Mucosa of stomach (tissue), 1 donor: Measurements from ENCODE around the gene OR10H3.

Source experiments
- H3K27me3 ChIP-seq: one replicate; pipeline ENCODE4 v1.7.0; 2013; ENCODE audit warnings: mild to moderate bottlenecking, low read length; ENCODE audit not compliant: control insufficient read depth, insufficient read depth
- H3K36me3 ChIP-seq: one replicate; pipeline ENCODE4 v1.7.0; 2013; ENCODE audit warnings: low read length; ENCODE audit not compliant: control insufficient read depth, insufficient read depth
- H3K4me1 ChIP-seq: one replicate; pipeline ENCODE4 v1.7.0; 2013; ENCODE audit warnings: mild to moderate bottlenecking, low read length; ENCODE audit not compliant: control insufficient read depth, insufficient read depth
- H3K4me3 ChIP-seq: one replicate; pipeline ENCODE4 v1.7.0; 2013; ENCODE audit warnings: low read length
- H3K9ac ChIP-seq: one replicate; pipeline ENCODE4 v1.7.0; 2013; ENCODE audit warnings: mild to moderate bottlenecking, low read length, moderate library complexity
- H3K9me3 ChIP-seq: one replicate; pipeline ENCODE4 v1.7.0; 2013; ENCODE audit warnings: mild to moderate bottlenecking, low read length, moderate library complexity; ENCODE audit not compliant: control insufficient read depth
- donor health status: Pancreatic carcinoma.

The OR10H3 gene, protein sequence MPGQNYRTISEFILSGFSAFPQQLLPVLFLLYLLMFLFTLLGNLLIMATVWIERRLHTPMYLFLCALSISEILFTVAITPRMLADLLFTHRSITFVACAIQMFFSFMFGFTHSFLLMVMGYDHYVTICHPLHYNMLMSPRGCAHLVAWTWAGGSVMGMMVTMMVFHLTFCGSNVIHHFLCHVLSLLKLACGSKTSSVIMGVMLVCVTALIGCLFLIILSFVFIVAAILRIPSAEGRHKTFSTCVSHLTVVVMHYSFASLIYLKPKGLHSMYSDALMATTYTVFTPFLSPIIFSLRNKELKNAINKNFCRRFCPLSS

DNA sequence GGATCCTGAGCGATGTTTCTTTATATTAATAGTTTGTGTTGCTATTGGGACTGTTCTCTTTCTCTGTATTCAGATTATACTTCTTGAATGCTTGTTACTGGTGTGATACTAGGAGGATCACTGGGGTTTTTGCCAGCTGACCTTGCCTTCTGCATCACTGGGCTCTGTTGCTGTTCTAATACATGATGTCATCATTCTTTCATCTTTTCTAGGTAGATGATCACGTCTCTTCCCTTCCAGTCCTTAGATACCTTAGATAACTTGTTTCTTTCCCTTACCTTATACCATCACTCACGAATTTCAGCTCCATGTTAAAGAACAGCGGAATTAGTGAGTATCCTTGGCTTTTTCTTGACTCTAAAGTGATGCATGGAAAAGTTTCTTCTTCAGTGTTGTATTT lies at the start of gene OR10H3:
Gene OR10H3 (plus strand): TSS at position 264 of the 400 bp plus-strand sequence. CDS start 3,408 bp downstream, outside the sequence.
- Histone ChIP-seq H3K27me3 (no peaks in the 10 kb centered on the region), H3K9ac (no peak within 1 kb of the TSS), H3K4me1 (no peaks in the 10 kb centered on the region), H3K4me3 (no peak within 1 kb of the TSS), H3K9me3 (no peaks in the 10 kb centered on the region), H3K36me3 (no peaks in the 10 kb centered on the region)

DNA sequence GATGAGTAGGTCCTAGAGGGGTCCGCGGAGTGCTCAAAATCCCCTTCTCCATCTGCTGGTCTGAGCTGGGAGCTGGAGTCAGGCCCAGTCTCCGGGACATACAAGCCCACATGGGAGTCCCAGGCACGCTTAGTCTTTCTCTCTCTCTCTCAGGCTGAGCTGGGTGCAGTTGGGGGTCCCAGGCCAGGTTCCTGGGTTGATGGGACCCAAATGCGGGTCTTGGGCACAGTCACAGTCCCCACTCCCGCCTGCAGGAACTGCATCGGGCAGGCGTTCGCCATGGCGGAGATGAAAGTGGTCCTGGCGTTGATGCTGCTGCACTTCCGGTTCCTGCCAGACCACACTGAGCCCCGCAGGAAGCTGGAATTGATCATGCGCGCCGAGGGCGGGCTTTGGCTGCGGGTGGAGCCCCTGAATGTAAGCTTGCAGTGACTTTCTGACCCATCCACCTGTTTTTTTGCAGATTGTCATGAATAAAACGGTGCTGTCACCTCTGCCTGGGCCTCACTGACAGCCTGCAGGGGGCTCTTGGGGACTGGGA lies 41.1 kb upstream of the OR10H3 start:
- no peak overlapping the region for H3K9ac ChIP-seq
- H3K4me1 ChIP-seq, result peaks cover 5% of the 10 kb centered on the region
- no peak overlapping the region for H3K4me3 ChIP-seq
- no peaks in the 10 kb centered on the region for H3K36me3 ChIP-seq
- H3K9me3 ChIP-seq, result no peaks in the 10 kb centered on the region
- no peaks in the 10 kb centered on the region for H3K27me3 ChIP-seq

DNA sequence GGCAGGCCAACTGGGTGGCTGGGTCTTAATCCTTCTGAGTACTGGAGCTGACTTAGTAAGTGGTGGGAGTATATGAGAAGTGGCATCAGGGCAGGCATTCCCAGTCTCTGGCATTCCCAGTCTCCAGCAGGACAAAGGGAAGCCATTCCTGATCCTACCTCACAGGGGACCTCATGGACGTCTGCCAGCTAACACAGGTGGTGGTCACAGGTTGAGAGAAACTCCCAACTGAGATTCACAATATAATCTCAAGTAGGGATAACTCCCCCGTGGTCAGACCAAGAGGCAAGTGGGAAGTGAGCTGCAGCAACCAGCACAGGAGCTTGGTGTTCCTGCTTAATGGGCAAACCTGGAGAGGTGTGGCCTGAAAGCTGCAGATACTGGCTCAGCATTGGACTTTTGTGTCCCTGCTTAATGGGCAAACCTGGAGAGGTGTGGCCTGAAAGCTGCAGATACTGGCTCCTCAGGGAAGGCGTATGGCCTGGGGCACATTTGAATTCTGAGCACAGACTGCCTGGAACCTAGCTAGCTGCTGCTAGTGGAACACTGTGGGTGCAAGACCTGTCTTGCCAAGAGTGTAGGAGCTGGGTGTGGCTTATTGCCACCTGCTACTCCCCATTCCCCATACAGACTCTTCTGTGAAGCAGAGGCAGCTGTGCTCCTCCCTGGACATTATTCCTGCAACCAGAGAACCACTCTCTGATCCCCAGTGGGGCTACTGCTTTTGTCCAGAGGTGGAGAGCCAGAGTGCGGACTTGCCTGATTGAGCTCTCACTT lies 35.8 kb upstream of the OR10H3 start:
- no peak overlapping the region for H3K9ac ChIP-seq
- no peak overlapping the region for H3K4me3 ChIP-seq
- no peaks in the 10 kb centered on the region for H3K36me3 ChIP-seq
- no peaks in the 10 kb centered on the region for H3K27me3 ChIP-seq
- H3K4me1 ChIP-seq, result peaks cover 18% of the 10 kb centered on the region
- no peaks in the 10 kb centered on the region for H3K9me3 ChIP-seq

DNA sequence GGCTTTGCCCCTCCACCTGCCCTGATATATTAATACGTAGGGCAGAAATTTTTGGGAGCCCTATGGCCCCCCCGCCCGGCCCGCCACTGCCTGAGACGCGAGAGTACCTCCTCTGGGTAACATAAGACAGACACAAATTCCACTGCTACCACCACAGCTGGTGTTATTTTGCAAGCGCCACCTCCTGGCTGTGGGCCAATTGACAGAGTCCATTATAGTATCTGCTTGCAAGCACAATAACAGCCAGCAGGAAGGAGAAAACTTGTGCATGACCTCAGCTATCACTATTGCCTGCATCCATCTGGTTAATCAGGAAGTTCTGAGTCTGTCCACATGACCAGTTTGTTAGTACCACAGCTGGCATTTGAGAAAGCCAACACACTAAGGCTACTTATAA lies 35.3 kb upstream of the OR10H3 start:
- no peak overlapping the region for H3K4me3 ChIP-seq
- H3K4me1 ChIP-seq, result peaks cover 18% of the 10 kb centered on the region
- H3K9ac ChIP-seq, result no peak overlapping the region
- no peaks in the 10 kb centered on the region for H3K27me3 ChIP-seq
- no peaks in the 10 kb centered on the region for H3K9me3 ChIP-seq
- H3K36me3 ChIP-seq, result no peaks in the 10 kb centered on the region

DNA sequence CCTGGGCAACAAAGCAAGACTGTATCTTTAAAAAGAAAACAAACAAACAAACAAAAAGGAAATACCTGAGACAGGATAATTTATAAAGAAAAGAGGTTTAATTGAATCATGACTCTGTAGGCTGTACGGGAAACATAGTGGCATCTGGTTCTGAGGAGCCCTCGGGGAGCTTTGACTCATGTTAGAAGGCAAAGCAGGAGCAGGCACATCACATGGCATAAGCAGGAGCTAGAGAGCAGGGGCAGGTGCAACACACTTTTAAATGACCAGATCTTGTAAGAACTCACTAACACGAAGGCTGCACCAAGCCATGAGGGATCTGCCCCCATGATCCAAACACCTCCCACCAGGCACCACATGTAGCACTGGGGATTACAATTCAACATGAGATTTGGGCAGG lies 23.1 kb upstream of the OR10H3 start:
- Histone ChIP-seq H3K9me3 (no peaks in the 10 kb centered on the region), H3K27me3 (peaks cover 11% of the 10 kb centered on the region), H3K4me3 (no peak overlapping the region), H3K36me3 (no peaks in the 10 kb centered on the region), H3K4me1 (no peaks in the 10 kb centered on the region), H3K9ac (no peak overlapping the region)

DNA sequence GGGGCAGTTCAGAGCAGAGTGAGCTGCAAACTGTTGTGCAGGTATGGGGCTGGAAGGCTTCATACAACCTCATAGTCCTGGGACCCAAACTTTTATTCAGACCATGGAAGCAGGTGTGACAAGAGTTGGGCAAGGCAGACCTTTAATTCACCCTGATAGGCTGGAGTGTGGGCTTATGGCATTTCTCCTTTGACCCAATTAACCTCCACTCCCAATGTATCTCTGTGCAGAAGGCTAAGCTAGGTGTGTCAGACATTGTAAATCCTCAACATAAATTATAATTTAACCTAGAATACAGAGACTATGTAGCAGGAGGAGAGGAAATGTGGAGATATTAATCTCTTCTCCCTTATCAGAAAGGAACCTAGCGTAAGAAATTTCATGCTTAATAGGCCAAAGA lies 22.1 kb upstream of the OR10H3 start:
- H3K9me3 ChIP-seq, result no peaks in the 10 kb centered on the region
- H3K4me1 ChIP-seq, result no peaks in the 10 kb centered on the region
- H3K4me3 ChIP-seq, result no peak overlapping the region
- no peak overlapping the region for H3K9ac ChIP-seq
- peaks cover 11% of the 10 kb centered on the region for H3K27me3 ChIP-seq
- no peaks in the 10 kb centered on the region for H3K36me3 ChIP-seq

DNA sequence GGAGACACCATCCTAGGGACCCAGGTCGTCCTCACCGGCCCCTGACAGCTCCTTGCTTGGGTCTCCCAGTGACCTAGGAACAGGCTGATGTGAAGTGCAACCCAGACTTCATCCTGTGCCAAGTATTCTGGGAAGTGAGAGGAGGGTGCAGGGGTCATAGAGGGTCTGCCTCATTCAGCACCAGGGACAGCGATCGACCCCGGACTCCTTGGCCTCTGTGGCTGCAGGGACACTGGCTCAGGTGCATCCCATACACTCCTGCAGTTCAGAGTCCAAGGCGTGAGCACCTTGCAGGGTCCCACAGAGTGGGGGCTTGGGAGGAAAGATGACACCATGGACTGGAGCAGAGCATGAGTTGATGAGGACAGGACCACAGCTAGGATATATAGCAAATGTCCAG lies 20.0 kb upstream of the OR10H3 start:
- H3K9me3 ChIP-seq, result no peaks in the 10 kb centered on the region
- H3K4me3 ChIP-seq, result no peak overlapping the region
- no peak overlapping the region for H3K9ac ChIP-seq
- peaks cover 11% of the 10 kb centered on the region for H3K27me3 ChIP-seq
- H3K4me1 ChIP-seq, result no peaks in the 10 kb centered on the region
- no peaks in the 10 kb centered on the region for H3K36me3 ChIP-seq

DNA sequence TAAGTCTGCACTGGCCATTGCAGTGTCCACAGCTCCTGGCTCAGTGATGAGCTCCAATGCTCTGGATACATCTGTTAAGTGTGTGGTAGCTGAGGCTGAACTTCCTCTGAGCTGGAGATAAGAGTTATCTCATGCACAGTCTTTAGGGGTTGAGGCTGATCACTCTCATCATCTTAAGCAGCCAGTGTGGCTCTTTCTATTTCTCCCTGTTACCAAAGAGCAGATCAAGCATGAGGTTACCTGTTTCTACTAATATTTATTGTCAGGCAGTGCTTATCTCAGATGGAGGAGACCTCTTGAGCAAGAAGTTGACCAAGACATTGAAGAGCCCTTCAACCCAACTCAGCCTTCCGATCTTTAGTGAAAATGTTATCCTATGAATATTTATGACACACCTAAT lies 16.5 kb upstream of the OR10H3 start:
- Histone ChIP-seq H3K27me3 (peaks cover 14% of the 10 kb centered on the region), H3K36me3 (no peaks in the 10 kb centered on the region), H3K9ac (no peak overlapping the region), H3K4me3 (no peak overlapping the region), H3K9me3 (no peaks in the 10 kb centered on the region), H3K4me1 (no peaks in the 10 kb centered on the region)

DNA sequence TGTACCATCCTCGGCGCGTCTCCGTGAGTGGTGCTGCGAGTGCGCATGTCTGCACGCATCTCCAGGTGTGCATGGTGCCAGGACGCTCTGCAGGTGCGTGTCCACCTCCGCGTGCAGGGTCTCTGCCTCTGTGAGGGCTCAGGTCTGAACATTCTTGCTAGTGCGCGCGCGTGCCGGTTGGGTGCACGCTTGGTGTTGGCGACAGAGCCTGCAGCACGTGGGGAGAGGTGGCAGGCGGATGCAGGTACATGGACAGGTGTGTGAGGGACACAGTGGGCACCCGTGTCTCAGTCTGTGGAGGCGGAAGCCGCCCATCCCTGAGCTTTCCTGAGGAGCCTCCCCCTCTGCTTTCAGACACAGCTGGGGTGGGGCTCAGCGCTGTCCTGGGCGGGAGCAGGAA lies 14.8 kb upstream of the OR10H3 start:
- Histone ChIP-seq H3K4me3 (no peak overlapping the region), H3K4me1 (no peaks in the 10 kb centered on the region), H3K36me3 (no peaks in the 10 kb centered on the region), H3K9ac (no peak overlapping the region), H3K27me3 (peaks cover 6% of the 10 kb centered on the region), H3K9me3 (no peaks in the 10 kb centered on the region)

DNA sequence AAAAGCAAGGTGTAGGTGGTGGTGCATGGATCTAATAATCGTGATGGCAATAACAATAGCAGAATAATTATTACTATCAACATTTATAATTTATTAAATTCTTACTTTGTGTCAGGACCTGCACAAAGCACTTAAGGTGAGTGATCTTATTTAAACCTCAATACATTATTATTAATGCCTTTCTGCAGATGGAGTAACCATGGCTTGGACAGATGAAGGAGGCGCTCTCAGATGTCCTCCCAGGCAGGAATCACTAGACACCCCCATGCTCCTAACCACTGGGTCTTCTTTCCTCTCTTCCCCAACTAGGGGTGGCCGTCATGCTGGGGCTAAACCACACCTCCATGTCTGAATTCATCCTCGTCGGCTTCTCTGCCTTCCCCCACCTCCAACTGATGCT lies 10.1 kb upstream of the OR10H3 start, which contains the start of gene OR10H2:
Gene OR10H2 (plus strand): TSS at position 301 of the 400 bp plus-strand sequence. CDS start 20 bp downstream, at position 321.
- H3K36me3 ChIP-seq, result no peaks in the 10 kb centered on the region
- H3K4me1 ChIP-seq, result no peaks in the 10 kb centered on the region
- H3K27me3 ChIP-seq, result peaks cover 4% of the 10 kb centered on the region
- H3K9me3 ChIP-seq, result no peaks in the 10 kb centered on the region
- no peak within 1 kb of the TSS for H3K9ac ChIP-seq
- H3K4me3 ChIP-seq, result no peak within 1 kb of the TSS

DNA sequence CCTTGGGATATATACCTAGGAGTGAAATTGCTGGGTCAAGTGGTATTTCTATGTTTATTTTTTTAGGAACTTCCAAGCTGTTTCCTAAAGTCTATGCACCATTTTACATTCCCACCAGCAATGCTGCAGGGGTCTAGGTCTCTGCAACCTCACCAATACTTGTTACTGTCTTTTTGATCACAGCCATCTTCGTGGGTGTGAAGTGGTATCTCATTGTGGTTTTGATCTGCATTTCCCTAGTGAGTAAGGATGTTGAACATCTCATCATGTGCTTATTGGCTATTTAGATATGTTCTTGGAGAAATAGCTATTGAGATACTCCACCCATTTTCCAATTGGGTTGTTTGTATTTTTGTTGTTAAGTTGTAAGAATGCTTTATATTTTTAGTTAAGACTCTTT lies 7.2 kb upstream of the OR10H3 start:
- H3K9me3 ChIP-seq, result no peaks in the 10 kb centered on the region
- H3K4me1 ChIP-seq, result no peaks in the 10 kb centered on the region
- no peaks in the 10 kb centered on the region for H3K36me3 ChIP-seq
- no peaks in the 10 kb centered on the region for H3K27me3 ChIP-seq
- H3K4me3 ChIP-seq, result no peak overlapping the region
- H3K9ac ChIP-seq, result no peak overlapping the region

DNA sequence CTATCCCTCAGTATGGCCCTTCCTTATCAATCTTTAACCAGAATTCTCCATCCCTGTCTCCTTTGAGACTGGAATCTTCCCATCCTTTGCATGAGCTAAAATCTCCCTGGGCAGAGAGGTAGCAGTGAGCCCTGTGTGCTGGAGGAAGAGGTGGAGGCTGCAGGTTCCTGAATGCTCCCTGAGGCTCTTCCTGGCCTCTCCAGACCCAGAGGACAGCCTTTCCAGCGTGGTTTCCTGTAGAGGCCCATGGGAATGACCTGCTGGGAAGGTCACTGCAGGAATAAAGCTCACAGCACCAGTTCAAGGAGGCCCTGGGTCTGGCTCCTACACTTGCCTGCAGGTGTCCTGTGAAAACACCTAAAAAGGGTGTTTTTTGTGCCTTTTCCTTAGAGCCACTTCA lies 5.4 kb upstream of the OR10H3 start:
- H3K4me1 ChIP-seq, result no peaks in the 10 kb centered on the region
- H3K9ac ChIP-seq, result no peak overlapping the region
- H3K27me3 ChIP-seq, result no peaks in the 10 kb centered on the region
- no peaks in the 10 kb centered on the region for H3K36me3 ChIP-seq
- H3K9me3 ChIP-seq, result no peaks in the 10 kb centered on the region
- H3K4me3 ChIP-seq, result no peak overlapping the region
